Spleen (tissue), 11 donors: ENCODE measurements around the gene FBXL16. TPM values are rescaled to one million over a fixed set of nuclear protein-coding genes. Genes with fewer than 3 reads are reported as not detected.

ENCODE experiments used
- DNase-seq: peaks from one replicate; pipeline ENCODE4 v3.0.0-alpha.2; 2020
- H3K27ac ChIP-seq, 8 donors: fragments of 200-600 bp; sonication (generic) in 7 of 8; 1 replicate in 4 of 8; 2 replicates in 4 of 8; pipeline versions ENCODE4 v1.5.0 to v1.8.0; 2016 to 2021; ENCODE audit warnings: inconsistent platforms in 4 of 8, mild to moderate bottlenecking in 4 of 8, moderate library complexity in 1 of 8
- H3K27me3 ChIP-seq, 7 donors: fragments of 200-600 bp; sonication (generic) in 6 of 7; replicated peaks in 1 of 7; 1 replicate in 4 of 7; 2 replicates in 3 of 7; pipeline versions ENCODE4 v1.5.0 to v1.8.0; 2016 to 2021; ENCODE audit warnings: inconsistent platforms in 3 of 7, mild to moderate bottlenecking in 1 of 7
- H3K36me3 ChIP-seq, 6 donors: fragments of 200-600 bp; sonication (generic) in 5 of 6; 1 replicate in 4 of 6; 2 replicates in 2 of 6; pipeline versions ENCODE4 v1.5.0 to v1.8.0; 2016 to 2021; ENCODE audit warnings: inconsistent platforms in 2 of 6
- H3K4me1 ChIP-seq, 6 donors: fragments of 200-600 bp; sonication (generic) in 5 of 6; 1 replicate in 3 of 6; 2 replicates in 3 of 6; pipeline versions ENCODE4 v1.5.0 to v1.8.0; 2016 to 2021; ENCODE audit warnings: inconsistent platforms in 3 of 6
- H3K4me3 ChIP-seq, 8 donors: fragments of 200-600 bp; sonication (generic) in 7 of 8; 1 replicate in 4 of 8; 2 replicates in 4 of 8; pipeline versions ENCODE4 v1.5.0 to v1.8.0; 2016 to 2021; ENCODE audit warnings: inconsistent platforms in 4 of 8, mild to moderate bottlenecking in 4 of 8, moderate library complexity in 2 of 8
- H3K9me3 ChIP-seq, 8 donors: fragments of 200-600 bp; sonication (generic) in 7 of 8; 1 replicate in 4 of 8; 2 replicates in 4 of 8; pipeline versions ENCODE4 v1.5.0 to v1.8.0; 2016 to 2021; ENCODE audit warnings: inconsistent platforms in 4 of 8
- CTCF ChIP-seq, 11 experiments: fragments of 200-600 bp in 7 of 11; fragments of 450-650 bp in 4 of 11; sonication (generic) in 4 of 11; IDR thresholded peaks in 8 of 11; conservative IDR thresholded peaks in 3 of 11; 1 replicate in 7 of 11; 2 replicates in 4 of 11; pipeline versions ENCODE4 v1.4.0 to v1.8.0; 2016 to 2021; ENCODE audit warnings: antibody characterized with exemption in 11 of 11, inconsistent platforms in 4 of 11, mild to moderate bottlenecking in 1 of 11
- POLR2A ChIP-seq, 3 donors: fragments of 450-650 bp; IDR thresholded peaks; one replicate each; pipeline ENCODE4 v1.5.1; 2017; ENCODE audit warnings: antibody characterized with exemption in 3 of 3, mild to moderate bottlenecking in 1 of 3
- POLR2AphosphoS5 ChIP-seq, 3 donors: sonication (generic); formaldehyde crosslinking; IDR thresholded peaks; one replicate each; pipeline ENCODE4 v1.5.1; 2017; ENCODE audit warnings: antibody characterized with exemption in 3 of 3
- WGBS, 5 donors: extraction: QIAGEN DNeasy Blood & Tissue Kit in 3 of 5; methylation state at CpG; one replicate each; pipeline versions ENCODE4 v1.1.5 to v1.1.7; 2013 to 2018; 5-methylcytosine and 5-hydroxymethylcytosine counted together
- intact Hi-C: fragments of 100-400 bp; cut with DNase I; formaldehyde crosslinking; loops from one replicate; pipeline ENCODE4 v1.15.0; 2023; ENCODE audit warnings: low total_unique reads
- polyA plus RNA-seq, 3 donors: library from polyadenylated mRNA; stranded (reverse); fragments of 200-250 nt; gene quantifications; one replicate each; pipeline ENCODE4 v1.2.1, GENCODE V29; 2013
- total RNA-seq, 7 donors: library from RNA; depleted of rRNA in 3 of 7; stranded (reverse); fragments of >200 nt in 3 of 7; fragmentation: NEBNext Ultra II Directional in 4 of 7; extraction: Animal tissue kit (Norgen Biotek cat#: 25700) in 4 of 7; gene quantifications; one replicate each; pipeline versions ENCODE4 v1.1.0 to v1.2.1, GENCODE V29; 2016 to 2021
- donor health status: healthy with polysubstance abuse.
- donor health status: DM: no; HTN: no; CAD: no; lungs with moderate emphysema.
- donor health status: DM: no; HTN: no; CAD: no.
- donor health status: Bipolar disorder and iron deficiency.
- donor health status: healthy.
- donor health status: DM: no; HTN: no; CAD: no.
- donor health status: DM: yes; HTN: yes; CAD: no.

The FBXL16 gene
- total and polyA plus RNA-seq, 10 donors: 0.48 to 2.6 (median 1.5) TPM

GRCh38 chr16:648071-648780 is 57.4 kb downstream of the FBXL16 start:
- WGBS, 5 donors: 17 to 39% (median 34%) methylated on average over 12 to 24 of the region's 24 CpGs
- intact Hi-C loops: no loop called here
- Histone ChIP-seq H3K9me3 (no peaks in the 10 kb centered on the region), H3K4me1 (peaks cover 13 to 70% (median 52%) of the 10 kb centered on the region in 6 donors), H3K27me3 (no peaks in the 10 kb centered on the region), H3K36me3 (peaks cover 0 to 13% (median 0%) of the 10 kb centered on the region in 6 donors), H3K4me3 (peak overlapping the region; percentile 52 to 94 (median 84)), H3K27ac (peak overlapping the region; percentile 36 to 96 (median 88))
- no peak for DNase-seq
- TF ChIP-seq POLR2A (IDR thresholded peaks at IDR 0.05): no peak
- TF ChIP-seq CTCF (IDR thresholded peaks at IDR 0.05 in 8 of 11, conservative IDR thresholded peaks at IDR 0.05 in 3 of 11): peak in 5 of 11 experiments; percentile 23 to 52 (median 41)
- no peak for TF ChIP-seq POLR2AphosphoS5 (IDR thresholded peaks at IDR 0.05)

- H3K36me3 ChIP-seq: peaks cover 0 to 8% (median 0%) of the 10 kb centered on the region in 6 donors
- peaks cover 22 to 79% (median 61%) of the 10 kb centered on the region in 6 donors for H3K4me1 ChIP-seq
- no peaks in the 10 kb centered on the region for H3K27me3 ChIP-seq
- 72 to 84% (median 81%) methylated on average over 16 to 25 of the region's 25 CpGs for WGBS, 5 donors
- intact Hi-C loops: no loop called here
- TF ChIP-seq POLR2AphosphoS5 (IDR thresholded peaks at IDR 0.05): peak in 1 of 3 donors; percentile 28
- TF ChIP-seq POLR2A (IDR thresholded peaks at IDR 0.05): no peak
- H3K27ac ChIP-seq: peak overlapping the region in 4 of 8 donors; percentile 44 to 96 (median 91)
- DNase-seq: no peak
- H3K9me3 ChIP-seq: no peaks in the 10 kb centered on the region
- peak overlapping the region in 1 of 8 donors; percentile 94 for H3K4me3 ChIP-seq
Observed at GRCh38 chr16:647173-647902, 58.3 kb downstream of the FBXL16 start.

GRCh38 chr16:646679-647172 is 58.9 kb downstream of the FBXL16 start:
- no peak for DNase-seq
- Histone ChIP-seq H3K4me1 (peaks cover 23 to 84% (median 62%) of the 10 kb centered on the region in 6 donors), H3K9me3 (no peaks in the 10 kb centered on the region), H3K27me3 (no peaks in the 10 kb centered on the region), H3K36me3 (peaks cover 0 to 2% (median 0%) of the 10 kb centered on the region in 6 donors), H3K27ac (peak overlapping the region in 2 of 8 donors; percentile 92 to 96), H3K4me3 (no peak overlapping the region)
- TF ChIP-seq POLR2AphosphoS5 (IDR thresholded peaks at IDR 0.05) (no peak), CTCF (IDR thresholded peaks at IDR 0.05 in 8 of 11, conservative IDR thresholded peaks at IDR 0.05 in 3 of 11) (no peak), POLR2A (IDR thresholded peaks at IDR 0.05) (no peak)
- 70 to 91% (median 87%) methylated on average over 13 to 22 of the region's 22 CpGs for WGBS, 5 donors
- intact Hi-C loops: no loop called here

GRCh38 chr16:645852-646678 is 59.5 kb downstream of the FBXL16 start:
- no peak for DNase-seq
- intact Hi-C loops: no loop called here
- H3K4me1 ChIP-seq: peaks cover 23 to 89% (median 66%) of the 10 kb centered on the region in 6 donors
- peak overlapping the region in 2 of 8 donors; percentile 12 to 96 for H3K27ac ChIP-seq
- TF ChIP-seq POLR2A (IDR thresholded peaks at IDR 0.05) (no peak), CTCF (IDR thresholded peaks at IDR 0.05 in 8 of 11, conservative IDR thresholded peaks at IDR 0.05 in 3 of 11) (no peak), POLR2AphosphoS5 (IDR thresholded peaks at IDR 0.05) (peak in 2 of 3 donors; percentile 14 to 36)
- H3K9me3 ChIP-seq: no peaks in the 10 kb centered on the region
- 70 to 88% (median 81%) methylated on average over 15 to 32 of the region's 32 CpGs for WGBS, 5 donors
- H3K4me3 ChIP-seq: no peak overlapping the region
- no peaks in the 10 kb centered on the region for H3K36me3 ChIP-seq
- no peaks in the 10 kb centered on the region for H3K27me3 ChIP-seq
